Left hindlimb (tissue), 1 donor: ENCODE results near the gene SERTAD3.
A peak's percentile ranks its signal among the peaks of the same experiment; 100 is the strongest.
"Not testable (repeated sequence)": the region's sequence is repeated elsewhere in the genome, so short reads cannot be mapped to it uniquely, and the experiment has no call there.

Source experiments
- DNase-seq: peaks from one replicate; pipeline ENCODE4 v3.0.0-alpha.2; 2018

SERTAD3 gene, protein sequence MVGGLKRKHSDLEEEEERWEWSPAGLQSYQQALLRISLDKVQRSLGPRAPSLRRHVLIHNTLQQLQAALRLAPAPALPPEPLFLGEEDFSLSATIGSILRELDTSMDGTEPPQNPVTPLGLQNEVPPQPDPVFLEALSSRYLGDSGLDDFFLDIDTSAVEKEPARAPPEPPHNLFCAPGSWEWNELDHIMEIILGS

DNA sequence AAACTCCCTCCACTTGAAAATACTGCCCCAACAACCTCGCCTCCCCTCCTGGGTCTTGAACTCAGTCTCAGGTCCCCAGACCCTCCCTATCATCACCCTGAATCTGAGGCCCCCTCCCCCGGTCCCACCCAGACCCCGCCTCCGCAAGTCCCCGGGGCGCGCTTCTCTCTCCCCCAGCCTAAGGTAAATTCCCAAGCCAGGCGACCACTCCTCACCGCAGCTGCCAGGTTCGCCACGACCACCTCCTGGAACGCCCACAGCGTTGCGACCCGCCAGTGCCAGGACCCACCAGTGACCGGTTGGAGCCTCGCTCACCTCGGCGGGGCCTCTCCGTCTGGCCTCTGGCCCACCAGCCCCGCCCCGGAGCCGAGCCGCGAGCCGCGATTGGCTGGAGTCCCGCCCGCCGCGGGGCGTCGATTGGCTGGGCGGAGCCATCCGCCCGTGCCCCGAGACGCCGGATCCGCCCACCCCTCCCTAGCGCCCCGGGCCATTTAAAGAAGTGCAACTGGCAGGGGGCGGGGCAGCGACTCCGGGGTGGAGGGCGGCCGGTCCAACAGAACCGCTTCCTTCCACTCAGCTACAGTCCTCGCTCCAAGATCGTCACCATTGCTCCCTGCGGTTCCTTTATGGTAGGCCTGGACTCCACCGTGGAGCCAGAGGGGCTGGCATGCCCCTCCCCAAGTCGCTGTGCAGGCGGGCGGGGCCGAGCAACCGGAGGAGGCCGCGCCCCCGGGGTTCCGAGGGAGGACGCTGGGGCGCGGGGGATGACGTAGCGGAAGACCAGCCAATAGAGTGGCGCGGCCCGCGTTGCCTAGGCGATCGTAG is at the start of gene SERTAD3:
TSS of gene SERTAD3 (minus strand) at position 336 of the 825 bp plus-strand sequence. CDS start 2,255 bp downstream, outside the sequence.
- DNase-seq: peak; percentile 98

DNA sequence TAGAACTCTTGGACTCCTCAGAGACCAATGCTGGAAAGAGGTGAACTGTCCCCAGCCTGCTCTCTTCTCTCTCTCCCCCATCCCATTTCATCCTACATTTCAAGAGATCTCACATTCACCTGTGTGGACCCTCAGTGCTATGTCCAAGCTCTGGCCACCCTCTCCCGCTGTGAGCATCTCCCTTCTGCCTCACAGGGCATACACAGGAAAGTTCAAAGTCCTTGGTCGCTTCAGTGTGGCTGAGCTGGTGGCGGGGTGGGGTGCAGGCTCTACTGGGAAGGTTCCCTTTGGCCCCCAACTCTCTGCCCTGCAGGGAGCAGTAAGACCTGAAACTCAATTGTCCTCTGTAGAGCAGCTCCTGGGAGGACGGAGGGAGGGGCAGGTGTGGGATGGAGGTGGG is 49.6 kb upstream of the SERTAD3 start:
- DNase-seq: no peak

DNA sequence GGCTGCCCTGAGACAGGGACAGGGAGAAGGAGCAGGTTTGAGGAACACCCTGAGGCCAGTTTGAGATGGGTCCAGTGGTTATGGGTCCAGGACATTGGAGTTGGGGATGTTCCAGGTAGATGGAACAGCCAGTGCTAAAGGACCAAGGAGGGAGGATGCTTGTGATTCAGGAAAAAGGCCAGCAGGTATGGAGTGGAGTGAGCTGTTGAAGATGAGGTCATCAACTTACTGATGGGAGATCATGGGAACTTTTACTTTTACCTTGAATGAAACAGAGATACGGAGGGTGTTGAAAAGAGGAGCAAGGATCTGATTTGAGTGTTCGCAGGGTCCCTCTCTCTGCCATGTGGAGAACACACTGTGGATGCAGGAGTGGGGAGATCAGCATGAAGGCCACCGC is 48.1 kb upstream of the SERTAD3 start:
- no peak for DNase-seq

DNA sequence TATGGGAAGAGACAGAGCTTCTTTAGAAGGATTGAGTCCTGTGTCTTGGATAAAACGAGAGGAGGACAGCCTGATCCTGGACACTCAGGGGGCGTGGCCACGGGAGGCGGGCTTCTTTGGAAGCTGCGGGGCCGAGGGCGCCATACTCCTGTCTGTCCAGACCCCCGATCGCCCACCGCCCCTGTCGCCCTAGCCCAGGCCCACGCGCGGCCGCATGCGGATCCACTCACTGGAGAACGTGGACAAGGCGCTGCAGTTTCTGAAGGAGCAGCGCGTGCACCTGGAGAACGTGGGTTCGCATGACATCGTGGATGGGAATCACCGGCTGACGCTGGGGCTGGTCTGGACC is 45.7 kb upstream of the SERTAD3 start:
- no peak for DNase-seq

DNA sequence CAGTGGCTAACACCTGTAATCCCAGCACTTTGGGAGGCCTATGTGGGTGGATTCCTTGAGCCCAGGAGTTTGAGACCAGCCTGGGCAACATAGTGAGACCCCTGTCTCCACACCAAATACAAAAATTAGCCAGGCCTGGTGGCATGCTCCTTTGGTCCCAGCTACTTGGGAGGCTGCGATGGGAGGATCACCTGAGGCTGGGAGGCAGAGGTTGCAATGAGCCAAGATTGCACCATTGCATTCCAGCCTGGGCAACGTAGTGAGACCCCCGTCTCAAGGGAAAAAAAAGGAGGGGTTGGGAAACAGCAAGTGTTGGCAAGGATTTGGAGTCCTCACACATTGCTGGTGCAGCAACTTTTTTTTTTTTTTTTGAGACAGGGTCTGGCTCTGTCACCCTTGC is 41.9 kb upstream of the SERTAD3 start:
- no peak for DNase-seq

DNA sequence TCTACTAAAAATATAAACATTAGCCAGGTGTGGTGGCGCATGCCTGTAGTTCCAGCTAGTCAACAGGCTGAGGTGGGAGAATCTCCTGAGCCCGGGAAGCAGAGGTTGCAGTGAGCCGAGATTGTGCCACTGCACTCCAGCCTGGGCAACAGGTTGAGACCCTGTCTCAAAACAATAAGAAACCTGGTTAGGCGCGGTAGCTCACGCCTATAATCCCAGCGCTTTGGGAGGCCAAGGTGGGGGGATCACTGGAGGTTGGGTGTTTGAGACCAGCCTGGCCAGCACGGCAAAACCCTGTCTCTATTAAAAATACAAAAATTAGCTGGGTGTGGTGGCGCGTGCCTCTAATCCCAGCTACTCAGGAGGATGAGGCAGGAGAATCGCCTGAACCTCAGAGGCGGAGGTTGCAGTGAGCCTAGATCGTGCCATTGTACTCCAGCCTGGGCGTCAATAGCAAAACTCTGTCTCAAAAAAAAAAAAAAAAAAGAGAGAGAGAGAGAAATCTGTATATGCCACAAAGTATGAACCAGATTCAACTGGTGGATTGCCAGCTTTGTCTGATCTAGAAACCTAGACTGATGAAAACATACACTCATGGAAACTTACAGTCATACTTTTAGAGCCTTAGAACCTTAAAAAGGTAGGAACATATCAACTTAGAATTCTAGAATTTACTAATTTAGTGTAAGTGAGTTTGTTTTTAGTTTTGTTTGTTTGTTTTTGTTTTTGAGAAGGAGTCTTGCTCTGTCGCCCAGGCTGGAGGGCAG is 31.9 kb upstream of the SERTAD3 start:
- DNase-seq: not testable (repeated sequence)

DNA sequence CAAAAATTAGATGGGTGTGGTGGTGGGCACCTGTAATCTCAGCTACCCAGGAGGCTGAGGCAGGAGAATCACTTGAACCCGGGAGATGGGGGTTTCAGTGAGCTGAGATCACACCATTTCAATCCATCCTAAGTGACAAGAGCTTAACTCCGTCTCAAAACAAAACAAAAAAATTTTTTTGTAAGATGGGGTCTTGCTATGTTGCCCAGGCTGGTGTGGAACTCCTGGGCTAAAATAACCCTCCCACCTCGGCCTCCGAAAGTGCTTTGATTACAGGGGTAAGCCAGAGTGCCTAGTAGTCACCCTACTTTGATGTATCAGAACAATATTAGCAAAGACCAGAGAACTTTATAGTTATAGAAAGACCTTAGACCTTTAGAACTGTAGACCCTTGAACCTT is 30.6 kb upstream of the SERTAD3 start:
- DNase-seq: no peak

DNA sequence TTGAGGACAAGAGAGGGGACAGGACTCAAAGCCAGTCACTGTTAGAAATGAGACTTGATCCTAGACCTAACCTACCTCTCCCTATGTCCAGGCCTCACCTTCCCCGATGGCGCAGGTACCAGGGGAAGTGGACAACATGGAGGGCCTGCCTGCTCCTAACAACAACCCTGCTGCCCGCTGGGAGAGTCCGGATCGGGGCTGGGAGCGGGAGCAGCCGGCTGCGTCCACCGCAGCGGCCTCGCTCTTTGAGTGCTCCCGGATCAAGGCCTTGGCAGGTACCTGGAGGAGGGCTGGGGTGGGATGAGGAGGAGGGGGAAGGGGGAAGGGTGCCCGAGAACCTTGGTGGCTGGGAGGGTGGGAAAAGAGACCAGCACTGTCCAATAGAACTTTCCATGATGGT is 28.4 kb upstream of the SERTAD3 start:
- DNase-seq: no peak

DNA sequence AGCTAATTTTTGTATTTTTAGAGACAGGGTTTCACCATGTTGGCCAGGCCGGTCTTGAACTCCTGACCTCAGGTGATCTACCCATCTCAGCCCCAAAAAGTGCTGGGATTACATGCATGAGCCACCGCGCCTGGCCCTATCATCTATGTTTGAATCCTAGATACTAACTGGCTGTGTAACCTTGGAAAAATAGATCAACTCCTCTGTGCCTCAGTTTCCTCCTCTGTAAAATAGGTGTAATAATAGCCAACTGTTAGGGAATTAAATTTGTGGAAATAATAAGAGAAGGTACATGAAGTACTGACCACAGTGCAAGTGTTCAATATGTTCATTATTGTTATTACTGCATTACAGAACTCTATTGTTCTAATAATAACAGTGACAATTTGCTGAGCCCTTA is 27.0 kb upstream of the SERTAD3 start:
- no peak for DNase-seq

DNA sequence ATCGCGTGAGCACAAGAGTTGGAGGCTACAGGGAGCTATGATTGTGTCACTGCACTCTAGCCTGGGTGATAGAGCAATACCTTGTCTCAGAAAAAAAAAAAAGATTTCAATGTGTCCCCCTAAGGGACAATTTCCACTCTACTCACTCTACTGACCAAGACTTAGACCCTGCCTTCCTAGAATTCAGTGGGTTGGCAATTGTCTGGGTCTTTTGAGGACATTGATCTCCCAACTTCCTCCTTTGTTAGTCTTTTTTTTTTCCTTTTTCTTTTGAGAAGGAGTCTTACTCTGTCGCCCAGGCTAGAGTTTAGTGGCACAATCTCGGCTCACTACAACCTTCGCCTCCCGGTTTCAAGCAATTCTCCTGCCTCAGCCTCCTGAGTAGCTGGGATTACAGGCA is 24.9 kb upstream of the SERTAD3 start:
- no peak for DNase-seq

DNA sequence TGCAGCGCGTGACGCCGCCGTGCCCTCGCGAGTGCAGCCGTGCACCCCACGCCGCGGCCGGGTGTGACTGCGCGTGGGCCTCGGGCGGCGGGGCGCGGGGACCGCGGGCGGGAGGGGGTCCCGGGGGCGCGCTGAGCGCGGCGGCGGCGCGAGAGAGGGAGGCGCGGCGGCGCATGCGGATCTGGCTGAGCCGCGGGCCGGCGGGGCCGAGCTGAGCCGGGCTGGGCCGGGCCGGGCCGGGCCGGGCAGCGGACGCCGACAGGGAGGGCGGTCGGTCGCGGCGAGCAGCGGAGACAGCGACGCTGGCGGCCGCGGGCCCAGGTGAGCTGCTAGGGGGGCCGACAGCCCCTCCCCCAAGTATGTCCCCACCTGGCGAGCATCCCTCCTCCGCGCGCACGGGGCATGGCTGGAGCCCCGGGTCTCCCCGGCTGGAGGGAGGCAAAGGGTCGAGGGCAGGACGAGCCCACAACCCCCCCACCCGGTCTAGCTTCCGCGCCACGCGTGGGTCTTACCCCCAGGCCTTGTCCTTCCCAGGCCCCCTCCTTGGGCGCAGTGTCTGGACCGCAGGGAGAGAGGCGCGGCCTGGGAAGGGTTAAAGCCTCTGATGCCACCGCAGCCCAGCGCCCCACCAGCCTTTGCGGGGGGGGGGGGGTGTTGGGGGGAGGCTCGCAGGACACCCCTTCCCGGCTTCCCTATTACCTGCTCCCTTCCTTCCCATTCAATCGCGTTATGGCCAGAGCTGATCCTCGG is 23.0 kb upstream of the SERTAD3 start, which contains the start of gene SPTBN4:
TSS of gene SPTBN4 (plus strand) at position 17 of the 750 bp plus-strand sequence. CDS start 5,621 bp downstream, outside the sequence.
- DNase-seq: peak; percentile 38

DNA sequence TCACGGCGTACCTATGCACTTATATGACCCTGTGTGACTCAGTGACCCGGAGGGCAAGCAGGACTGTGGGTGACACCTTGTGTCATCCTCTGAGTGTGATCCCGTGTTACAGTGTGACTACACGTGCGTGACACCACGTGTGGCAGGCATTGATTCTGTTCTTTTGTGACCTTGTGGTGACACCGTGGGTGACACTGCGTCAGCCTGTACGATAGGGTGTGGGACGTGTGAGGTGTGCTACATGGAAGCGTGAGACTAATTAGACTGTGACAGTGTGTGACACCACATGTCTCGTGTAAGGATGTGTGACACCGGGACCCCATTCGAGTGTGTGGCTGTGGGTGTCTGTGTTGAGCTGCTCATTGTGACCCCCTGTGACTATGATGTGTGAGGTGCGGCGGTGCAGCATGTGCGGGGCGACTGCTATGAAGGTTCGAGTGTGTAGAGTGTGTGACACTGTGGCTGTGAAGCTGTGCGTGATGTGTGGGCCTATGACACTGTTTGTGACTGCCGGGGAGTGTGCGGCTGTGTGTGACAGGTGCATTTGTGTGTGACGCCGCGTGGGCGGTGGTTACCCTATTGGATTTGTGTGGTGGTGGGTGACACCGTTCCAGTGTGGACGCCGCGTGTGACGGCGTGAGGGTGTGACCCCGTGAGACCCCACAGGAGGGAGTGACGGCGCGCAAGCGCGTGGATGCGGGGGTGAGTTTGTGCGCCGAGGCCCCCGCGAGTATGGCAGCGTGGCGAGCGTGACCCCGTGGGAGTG is 22.3 kb upstream of the SERTAD3 start:
- peak; percentile 54 for DNase-seq

DNA sequence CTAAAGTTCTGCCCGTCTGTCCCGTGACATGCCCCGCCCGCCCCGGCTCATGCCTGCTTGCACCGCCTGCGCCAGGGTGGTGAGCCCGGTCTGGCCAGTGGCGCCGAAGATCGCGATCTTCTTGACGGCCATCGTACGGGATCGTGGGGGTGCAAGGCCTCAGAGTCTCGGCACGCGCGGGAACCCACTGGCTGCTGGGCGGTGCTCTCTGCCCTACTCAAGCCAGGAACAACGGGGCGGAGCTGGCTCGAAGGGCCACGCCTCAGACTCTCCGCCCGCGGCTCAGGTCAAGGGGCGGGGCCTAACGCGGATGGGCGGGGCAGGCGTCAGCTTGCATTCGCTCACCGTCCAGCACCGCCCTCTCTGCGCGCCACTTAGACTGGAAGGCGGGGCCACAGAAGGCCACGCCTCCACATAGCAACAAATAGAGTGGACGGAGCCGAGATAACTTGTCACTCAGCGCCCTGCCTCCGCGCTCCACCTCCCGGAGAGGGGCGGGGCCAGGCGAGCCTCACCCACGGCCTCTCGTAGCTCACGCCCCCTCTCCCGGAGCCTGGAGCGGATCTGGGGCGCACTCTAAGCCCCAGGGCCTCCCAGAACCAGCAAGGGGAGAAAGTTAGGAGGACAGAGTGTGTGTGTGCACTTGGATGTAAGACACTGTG is 21.6 kb upstream of the SERTAD3 start, which contains the start of gene BLVRB:
TSS of gene BLVRB (minus strand) at position 189 of the 662 bp plus-strand sequence. CDS start at position 132, 57 bp downstream.
- peak; percentile 99 for DNase-seq

DNA sequence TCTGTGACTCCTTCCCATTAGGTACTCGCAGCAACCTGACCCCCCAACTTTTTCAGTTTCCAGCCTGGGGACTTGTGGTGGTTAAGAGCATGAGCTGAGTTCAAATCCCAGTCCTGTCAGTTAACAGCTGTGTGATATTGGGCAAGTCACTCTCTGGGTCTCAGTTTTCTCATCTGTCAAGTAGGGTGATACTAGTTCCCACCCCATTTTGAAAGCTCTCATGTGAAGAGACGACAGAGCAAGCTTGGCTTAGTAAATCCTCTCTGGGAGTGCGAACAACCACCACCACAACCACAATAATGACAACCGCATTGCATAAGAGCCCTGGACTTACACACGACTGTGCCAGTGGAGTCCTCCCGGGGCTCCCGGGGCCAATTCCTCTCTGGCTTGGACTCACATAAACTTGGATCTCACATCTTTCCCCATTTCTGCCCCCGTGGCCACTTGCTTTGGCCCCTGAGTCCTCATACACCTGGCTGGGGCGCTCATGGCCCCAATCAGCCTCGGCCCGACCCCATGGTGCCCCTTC is 21.0 kb upstream of the SERTAD3 start:
- DNase-seq: no peak

DNA sequence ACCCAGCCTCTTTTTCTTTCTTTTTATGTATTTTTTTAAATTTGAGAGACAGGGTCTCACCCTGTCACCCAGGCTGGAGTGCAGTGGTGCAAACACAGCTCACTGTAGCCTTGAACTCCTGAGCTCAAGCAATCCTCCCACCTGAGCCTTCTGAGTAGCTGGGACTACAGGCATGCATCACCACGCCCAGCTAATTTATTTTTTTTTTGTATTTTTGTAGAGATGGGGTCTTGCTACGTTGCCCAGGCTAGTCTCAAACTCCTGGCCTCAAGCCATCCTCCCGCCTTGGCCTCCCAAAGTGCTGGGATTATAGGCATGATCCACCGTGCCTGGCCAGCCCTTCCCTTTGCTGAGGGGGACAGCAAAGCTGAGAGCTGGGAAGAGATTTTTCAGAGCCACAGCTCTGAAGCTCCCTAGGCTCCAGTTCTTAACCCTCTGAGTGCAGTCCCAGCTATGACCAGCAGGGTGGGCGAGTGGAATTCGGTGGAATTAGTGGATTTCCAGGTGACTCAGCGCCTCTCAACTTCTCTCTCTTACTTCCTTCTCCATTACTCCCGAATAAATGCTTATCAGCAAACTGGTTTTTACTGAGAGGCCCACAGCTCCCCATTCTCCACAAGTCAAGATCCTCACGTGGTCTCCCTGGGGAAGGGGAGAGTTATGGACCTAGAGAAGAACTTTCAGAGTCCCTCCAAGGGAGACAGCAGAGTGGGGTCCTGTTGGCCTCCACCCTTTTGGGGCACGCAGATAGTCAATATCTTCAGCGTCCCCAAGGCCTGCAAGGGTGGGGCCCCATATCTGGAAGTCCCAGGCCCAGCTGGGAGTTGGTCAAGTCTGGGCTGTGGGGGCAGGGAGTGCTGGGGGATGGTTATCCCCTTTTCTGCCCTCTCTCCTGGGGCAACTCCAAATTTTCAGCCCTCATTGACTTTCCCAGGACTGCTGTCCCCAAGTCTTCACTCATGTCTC is 20.2 kb upstream of the SERTAD3 start:
- peak; percentile 74 for DNase-seq

DNA sequence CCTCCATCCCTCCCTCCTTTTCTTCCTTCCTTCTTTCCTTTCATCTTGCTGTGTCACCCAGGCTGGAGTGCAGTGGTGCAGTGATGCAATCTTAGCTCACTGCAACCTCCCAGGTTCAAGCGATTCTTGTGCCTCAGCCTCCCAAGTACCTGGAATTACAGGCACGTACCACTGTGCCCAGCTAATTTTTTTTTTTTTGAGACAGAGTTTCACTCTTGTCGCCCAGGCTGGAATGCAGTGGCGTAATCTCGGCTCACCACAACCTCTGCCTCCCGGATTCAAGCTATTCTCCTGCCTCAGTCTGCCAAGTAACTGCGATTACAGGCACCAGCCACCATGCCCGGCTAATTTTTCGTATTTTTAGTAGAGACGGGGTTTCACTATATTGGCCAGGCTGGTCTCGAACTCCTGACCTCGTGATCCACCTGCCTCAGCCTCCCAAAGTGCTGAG is 19.5 kb upstream of the SERTAD3 start:
- not testable (repeated sequence) for DNase-seq

DNA sequence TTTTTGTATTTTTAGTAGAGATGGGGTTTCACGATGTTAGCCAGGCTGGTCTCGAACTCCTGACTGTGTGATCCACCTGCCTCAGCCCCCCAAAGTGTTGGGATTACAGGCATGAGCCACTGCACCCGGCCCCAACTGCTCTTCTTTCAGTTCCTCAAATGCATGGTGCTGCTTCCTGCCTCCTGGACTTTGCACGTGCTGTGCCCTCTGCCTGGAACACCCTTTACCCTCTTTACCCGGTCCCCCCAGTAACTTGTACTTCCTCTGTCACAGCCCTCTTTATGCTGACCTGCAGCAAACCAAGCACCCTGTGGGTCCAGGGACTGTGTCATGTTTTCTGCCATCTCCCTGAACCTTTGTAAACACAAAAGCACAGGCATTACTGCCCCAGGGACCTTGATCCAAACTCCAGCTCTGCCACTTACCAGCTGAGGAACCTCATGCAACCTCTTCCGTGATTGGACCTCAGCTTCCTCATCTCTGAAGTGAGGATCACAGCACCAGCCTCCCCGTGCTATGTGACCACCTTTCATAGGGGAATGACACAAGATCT is 17.6 kb upstream of the SERTAD3 start:
- no peak for DNase-seq

DNA sequence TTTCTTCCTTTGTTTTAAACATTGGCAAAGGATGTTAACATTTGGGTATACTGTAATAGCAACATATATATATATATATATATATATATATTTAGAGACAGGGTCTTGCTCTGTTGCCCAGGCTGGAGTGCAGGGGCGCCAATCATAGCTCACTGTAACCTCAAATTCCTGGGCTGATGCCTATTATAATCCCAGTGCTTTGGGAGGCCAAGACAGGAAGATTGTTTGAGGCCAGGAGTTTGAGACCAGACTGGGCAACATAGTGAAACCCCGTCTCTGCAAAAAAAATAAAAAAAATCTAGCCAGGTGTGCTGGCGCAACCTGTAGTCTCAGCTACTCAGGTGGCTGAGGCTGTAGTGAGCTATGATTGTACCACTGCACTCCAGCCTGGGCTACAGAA is 16.1 kb upstream of the SERTAD3 start:
- DNase-seq: no peak

DNA sequence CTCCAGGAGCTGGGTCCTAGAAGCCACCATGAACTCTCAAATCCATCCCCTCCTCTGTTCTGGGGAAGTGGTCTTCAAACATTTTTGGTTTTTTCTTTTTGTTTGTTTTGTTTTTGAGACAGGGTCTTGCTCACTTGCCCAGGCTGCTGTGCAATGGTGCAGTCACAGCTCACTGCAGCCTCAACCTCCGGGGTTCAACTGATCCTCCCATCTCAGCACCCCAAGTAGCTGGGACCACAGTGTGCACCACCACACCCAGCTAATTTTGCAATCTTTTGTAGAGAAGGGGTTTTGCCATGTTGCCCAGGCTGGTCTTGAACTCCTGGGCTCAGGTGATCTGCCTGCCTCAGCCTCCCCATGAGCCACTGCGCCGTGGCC is 14.5 kb upstream of the SERTAD3 start:
- DNase-seq: no peak
